Stimulated activated CD4-positive, alpha-beta T cell treated with anti-CD3 and anti-CD28 coated beads, Interleukin-1b, Interleukin-23, amount 100 ng/mL, for 1 hour (primary cell): ENCODE data around the gene SETD4.
"Not testable (repeated sequence)": the region's sequence is repeated elsewhere in the genome, so short reads cannot be mapped to it uniquely, and the experiment has no call there.

ENCODE experiments used
- DNase-seq, 2 donors: peaks; one replicate each; pipeline ENCODE4 v3.0.0-alpha.2; 2020; ENCODE audit warnings: low read depth in 2 of 2

SETD4 gene, protein sequence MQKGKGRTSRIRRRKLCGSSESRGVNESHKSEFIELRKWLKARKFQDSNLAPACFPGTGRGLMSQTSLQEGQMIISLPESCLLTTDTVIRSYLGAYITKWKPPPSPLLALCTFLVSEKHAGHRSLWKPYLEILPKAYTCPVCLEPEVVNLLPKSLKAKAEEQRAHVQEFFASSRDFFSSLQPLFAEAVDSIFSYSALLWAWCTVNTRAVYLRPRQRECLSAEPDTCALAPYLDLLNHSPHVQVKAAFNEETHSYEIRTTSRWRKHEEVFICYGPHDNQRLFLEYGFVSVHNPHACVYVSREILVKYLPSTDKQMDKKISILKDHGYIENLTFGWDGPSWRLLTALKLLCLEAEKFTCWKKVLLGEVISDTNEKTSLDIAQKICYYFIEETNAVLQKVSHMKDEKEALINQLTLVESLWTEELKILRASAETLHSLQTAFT

DNA sequence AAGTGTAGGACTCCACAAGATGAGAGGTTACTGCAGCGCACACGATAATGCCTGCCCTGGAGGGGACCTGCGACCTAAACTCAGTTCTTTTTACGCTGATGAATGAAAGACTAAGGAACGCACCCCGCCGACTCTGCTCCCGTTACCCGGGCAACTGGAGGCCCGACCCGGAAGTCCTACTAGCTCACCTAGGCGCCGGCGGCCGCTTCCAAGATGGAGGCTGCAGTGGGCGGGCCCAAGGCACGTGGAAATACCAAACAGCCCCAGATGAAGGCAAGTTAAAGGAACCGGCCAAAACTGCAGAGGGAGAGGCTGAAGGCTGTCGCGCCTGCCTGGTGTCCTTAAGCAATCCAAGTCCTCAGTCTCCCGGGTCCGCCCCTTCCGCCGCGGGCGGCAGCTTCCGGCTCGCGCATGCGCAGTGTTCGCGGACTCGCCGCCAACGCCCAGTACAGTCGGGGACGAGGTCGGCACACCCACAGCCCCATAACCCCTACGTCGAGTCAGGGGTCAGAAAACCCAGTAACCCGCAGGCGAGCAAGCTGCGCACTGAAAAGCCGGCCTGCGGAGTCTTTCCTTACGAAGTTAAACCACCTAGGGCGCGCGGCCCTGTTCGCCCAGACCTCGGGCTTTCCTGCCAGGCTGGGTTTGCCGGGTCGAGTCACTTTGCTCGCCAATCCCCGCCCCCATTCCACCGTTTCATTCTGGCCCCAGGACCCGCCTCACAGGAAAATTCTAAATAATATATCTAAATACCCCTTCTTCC, at the start of gene SETD4:
TSS of gene SETD4 (minus strand) at position 368 of the 763 bp plus-strand sequence. CDS start 1,638 bp downstream, outside the sequence.
- DNase-seq = peak; percentile 85 to 87

DNA sequence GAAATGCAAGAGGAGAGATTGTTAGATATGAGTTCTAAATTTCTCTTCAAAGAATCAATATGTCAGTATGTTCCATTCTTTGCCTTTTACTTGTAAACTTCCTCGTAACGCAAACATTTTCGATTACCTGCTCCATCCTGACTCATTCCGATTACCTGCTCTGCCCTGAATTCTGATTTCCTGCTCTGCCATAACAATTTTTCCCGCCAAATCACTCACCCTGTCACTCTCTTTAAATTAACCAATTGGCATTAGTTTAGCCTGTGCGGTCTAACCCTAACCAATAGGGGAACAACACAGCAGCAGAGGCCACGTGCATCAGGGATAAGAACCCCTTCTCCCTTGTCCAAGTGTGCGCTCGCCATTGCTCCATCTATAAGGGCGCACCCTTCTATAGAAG, 49.5 kb upstream of the SETD4 start:
- no peak for DNase-seq

DNA sequence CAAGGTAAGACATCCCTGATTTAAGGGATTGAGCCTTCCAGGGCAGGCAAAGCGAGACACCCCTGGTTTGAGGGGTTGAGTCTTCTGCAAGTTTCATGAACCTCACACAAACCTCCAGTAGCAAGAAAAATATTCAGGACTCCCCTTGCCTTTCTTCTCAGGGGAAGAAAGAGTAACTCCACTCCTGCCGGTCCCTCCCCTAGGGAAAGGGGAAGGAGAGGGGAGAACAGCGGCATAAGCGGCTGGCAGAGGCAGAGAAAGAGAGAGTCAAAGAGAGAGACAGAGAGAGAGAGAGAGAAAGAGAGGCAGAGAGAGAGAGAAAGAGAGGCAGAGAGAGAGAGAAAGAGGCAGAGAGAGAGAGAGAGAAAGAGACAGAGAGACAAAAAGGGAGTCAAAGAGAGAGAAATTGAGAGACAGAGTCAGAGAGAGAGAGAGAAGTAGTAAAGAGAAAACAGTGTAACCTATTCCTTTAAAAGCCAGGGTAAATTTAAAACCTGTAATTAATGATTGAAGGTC, 45.1 kb upstream of the SETD4 start:
- DNase-seq = no peak

DNA sequence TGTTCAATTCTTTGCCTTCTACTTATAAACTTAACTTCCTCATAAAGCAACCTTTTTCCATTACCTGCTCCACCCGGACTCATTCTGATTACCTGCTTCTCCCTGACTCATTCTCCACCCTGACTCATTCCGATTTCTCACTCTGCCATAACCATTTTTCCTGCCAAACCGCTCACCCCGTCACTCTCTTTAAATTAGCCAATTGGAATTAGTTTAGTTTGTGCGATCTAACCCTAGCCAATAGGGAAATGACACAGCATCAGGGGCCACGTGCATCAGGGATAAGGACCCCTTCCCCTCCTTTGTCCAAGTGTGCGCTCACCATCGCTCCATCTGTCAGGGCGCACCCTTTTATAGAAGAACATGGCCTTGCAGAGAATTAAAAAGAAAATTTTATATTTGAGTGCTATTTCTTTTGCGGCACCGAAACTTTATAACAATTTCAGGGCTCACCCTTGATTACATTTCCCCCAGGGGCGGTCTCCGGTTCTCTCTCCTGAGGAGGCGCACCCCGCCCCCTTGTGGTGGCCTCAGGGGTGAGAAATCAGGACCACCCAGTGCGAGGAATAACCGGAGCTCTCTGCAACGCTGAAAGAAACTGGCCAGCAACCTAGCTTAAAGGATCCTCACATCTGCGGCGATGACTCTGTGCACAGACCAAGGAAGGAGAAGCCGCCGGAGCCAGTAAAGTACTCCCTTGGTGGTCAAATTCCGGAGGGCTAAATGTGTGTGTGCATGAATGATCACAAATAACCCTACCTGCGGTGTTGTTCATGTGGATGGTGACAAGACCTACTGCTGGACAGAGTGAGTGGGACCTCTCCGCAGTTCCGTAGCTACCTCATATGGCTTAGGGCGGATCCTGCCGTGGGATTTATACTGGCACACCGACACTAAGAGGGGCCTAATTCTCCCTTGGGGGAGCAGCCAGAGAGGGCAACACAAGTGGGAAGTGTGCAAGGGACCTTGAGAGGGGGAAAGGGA, 44.3 kb upstream of the SETD4 start:
- no peak for DNase-seq

DNA sequence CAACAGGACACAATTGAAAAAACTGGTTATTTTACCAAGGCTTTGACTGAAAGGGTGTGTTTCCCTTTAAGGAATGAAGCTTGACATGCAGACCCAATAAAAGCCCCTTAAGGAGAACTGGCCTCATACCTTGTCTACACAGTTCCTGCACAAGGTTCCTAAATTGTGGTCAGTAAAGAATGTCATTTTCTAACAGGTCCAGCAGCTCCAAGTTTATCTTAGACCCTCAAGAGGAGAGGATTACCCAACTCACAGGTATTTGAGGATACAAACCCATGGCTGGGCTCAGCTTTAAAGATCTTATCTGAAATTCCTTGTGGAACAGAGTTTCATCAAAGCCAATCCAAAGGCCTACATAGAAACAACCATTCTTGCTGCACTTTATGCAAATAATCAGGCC, 43.1 kb upstream of the SETD4 start:
- no peak for DNase-seq

GRCh38 chr21:36100971-36101641, 40.8 kb upstream of the SETD4 start:
- no peak for DNase-seq

GRCh38 chr21:36099695-36100211, 39.4 kb upstream of the SETD4 start:
- not testable (repeated sequence) for DNase-seq

GRCh38 chr21:36099000-36099399, 38.7 kb upstream of the SETD4 start:
- no peak for DNase-seq

DNA sequence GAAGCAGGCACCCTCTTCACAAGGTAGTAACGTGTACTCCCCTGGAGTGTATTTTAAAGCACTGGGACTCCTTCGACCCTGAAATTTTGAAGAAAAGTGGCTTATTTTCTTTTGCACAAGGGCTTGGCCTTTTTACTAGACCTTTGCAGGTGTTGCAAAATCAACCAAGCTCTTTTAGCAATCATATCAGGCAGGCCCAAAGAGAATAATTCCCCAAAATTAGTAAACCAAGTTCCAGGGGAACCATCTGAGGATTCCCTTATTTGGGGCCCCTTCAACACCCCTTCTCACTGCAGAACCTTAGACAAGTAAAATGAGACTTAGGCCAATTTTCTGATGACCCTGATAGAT, 37.8 kb upstream of the SETD4 start:
- no peak for DNase-seq

- DNase-seq = no peak
Measured at GRCh38 chr21:36097427-36098181, 37.3 kb upstream of the SETD4 start.

- no peak for DNase-seq
Measured at GRCh38 chr21:36096398-36097290, 36.3 kb upstream of the SETD4 start.

DNA sequence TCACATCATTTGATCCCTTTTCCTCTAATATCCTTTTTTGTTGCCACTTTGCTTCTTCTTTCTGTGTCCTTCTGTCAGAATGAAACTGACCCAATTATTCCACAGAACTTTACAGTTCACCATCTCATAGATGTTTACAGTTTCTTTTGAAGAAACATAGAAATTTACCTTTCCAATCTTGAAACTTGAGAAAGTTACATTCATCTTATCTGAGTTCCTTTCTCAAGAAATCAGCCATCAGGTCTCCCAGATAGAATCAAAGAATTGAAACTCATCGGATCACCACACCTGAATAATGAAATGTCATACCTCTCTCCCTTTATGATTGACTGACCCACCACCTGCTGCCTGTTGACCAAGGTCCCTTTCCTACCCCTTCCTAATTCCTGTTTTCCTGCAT, 33.2 kb upstream of the SETD4 start:
- DNase-seq = no peak

DNA sequence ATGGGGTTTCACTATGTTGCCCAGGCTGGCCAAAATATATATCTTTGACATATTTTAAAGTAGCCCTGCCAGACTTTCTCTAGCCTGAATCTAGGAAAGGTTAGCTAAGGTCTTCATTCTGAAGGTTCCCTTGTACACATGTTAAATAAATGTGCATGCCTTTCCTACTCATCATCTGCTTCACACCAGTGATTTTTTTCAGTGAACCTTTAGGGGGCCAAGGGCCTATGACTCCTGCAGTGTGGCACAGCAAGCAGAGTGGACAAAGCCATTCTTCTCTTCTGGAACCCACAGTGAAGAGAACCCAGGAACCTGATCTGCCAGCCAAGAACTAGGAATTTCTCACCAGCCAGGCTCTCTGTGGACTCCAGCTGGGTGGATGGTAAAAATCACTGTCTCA, 32.4 kb upstream of the SETD4 start:
- DNase-seq = no peak

DNA sequence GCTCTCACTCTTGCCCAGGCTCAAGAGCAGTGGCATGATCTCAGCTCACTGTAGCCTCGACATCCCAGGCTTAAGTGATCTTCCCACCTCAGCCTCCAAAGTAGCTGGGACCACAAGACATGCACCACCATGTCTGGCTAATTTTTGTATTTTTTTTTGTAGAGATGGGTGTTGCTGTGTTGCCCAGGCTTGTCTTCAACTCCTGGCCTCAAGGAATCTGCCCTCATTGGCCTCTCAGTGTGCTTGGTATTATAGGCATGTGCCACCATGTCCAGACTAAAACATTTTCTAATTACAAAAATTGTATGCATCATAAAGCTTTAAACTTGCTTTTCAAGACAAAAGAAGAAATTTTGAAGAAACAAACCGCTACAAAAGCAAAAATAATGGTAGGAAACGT, 29.6 kb upstream of the SETD4 start:
- no peak for DNase-seq

- no peak for DNase-seq
Measured at GRCh38 chr21:36087362-36088138, 27.2 kb upstream of the SETD4 start.

DNA sequence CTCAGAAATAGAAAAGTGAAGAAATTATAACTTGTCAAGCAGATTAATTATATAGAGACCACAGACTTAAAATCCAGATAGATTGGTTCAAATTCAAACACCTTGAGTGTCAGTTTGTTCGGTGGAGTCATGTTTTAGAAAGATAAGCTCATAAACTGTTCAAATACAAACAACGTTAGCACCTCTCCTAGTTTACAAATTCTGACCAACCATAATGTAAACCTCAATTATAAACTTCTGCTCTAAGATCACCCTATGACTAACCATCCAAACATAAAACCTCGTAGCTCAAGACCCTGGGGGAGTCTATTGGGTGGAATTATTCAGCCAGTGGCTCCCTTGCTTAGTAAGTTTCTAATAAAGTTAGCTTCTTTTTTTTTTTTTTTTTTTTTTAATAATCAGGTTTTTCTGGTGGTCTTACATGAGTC, 21.9 kb upstream of the SETD4 start:
- no peak for DNase-seq

DNA sequence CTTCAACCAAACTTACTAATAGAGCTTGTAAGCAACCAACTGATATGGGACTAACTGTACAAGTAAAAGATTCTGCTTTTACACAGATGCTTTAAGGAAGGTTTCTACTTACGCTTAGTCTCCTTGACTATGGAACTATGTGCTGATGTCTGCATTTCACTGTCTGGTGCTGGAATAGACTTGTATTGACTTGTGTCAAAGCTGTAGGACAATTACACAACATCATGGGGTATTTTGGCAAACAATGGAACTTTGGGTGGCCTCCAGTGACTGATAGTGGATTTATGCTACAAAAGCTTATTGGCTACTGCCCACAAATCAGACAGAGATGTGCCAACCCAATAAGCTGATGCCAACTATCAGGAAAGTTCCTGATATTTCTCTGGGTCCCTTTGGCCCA, 20.1 kb upstream of the SETD4 start:
- DNase-seq = no peak

DNA sequence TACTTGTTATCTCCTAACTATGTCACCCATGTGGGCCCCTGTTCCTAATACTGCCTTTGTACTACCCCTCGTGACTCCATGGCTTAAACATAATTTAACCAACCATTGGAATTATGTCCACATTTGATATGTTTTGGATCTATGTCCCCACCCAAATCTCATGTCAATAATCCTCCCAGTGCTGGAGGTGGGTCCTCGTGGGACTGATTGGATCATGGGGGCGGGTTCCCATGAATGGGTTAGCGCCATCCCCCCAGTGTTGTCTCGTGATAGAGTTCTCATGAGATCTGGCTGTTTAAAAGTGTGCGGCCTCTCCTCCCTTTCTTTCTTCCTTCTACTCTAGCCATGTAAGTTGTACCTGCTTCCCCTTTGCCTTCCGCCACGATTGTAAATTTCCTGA, 19.3 kb upstream of the SETD4 start:
- DNase-seq = no peak
